ENCODE measurements around the gene ZNF184.
A peak's percentile ranks its signal among the peaks of the same experiment; 100 is the strongest.

Gene ZNF184

GRCh38 chr6:27472617-27473400 lies at the start of gene ZNF184:
TSS of gene ZNF184 (minus strand) at chr6:27473105. CDS start at chr6:27472294, 811 bp downstream.
- peak; percentile 68 for DNase-seq (ENCODE audit: low read depth)

GRCh38 chr6:27518881-27519795 lies 46.2 kb upstream of the ZNF184 start:
- peak; percentile 46 for DNase-seq (ENCODE audit: low read depth)

GRCh38 chr6:27517928-27518787 lies 45.3 kb upstream of the ZNF184 start:
- DNase-seq (ENCODE audit: low read depth): no peak

GRCh38 chr6:27517238-27517637 lies 44.3 kb upstream of the ZNF184 start:
- no peak for DNase-seq (ENCODE audit: low read depth)

GRCh38 chr6:27514906-27515495 lies 42.1 kb upstream of the ZNF184 start:
- DNase-seq (ENCODE audit: low read depth): no peak

GRCh38 chr6:27512525-27512924 lies 39.6 kb upstream of the ZNF184 start:
- no peak for DNase-seq (ENCODE audit: low read depth)

- no peak for DNase-seq (ENCODE audit: low read depth)
Observed at GRCh38 chr6:27507041-27507956, 34.4 kb upstream of the ZNF184 start.

GRCh38 chr6:27505209-27506027 lies 32.5 kb upstream of the ZNF184 start:
- peak; percentile 18 for DNase-seq (ENCODE audit: low read depth)

- DNase-seq (ENCODE audit: low read depth): peak; percentile 68
Observed at GRCh38 chr6:27503436-27504030, 30.6 kb upstream of the ZNF184 start.

- peak; percentile 57 for DNase-seq (ENCODE audit: low read depth)
Observed at GRCh38 chr6:27502508-27503435, 29.9 kb upstream of the ZNF184 start.

GRCh38 chr6:27501187-27501586 lies 28.3 kb upstream of the ZNF184 start:
- DNase-seq (ENCODE audit: low read depth): no peak

- no peak for DNase-seq (ENCODE audit: low read depth)
Observed at GRCh38 chr6:27500177-27500576, 27.3 kb upstream of the ZNF184 start.

GRCh38 chr6:27495386-27496135 lies 22.7 kb upstream of the ZNF184 start:
- no peak for DNase-seq (ENCODE audit: low read depth)

- DNase-seq (ENCODE audit: low read depth): no peak
Observed at GRCh38 chr6:27494987-27495385, 22.1 kb upstream of the ZNF184 start.

GRCh38 chr6:27494103-27494502 lies 21.2 kb upstream of the ZNF184 start:
- DNase-seq (ENCODE audit: low read depth): no peak

GRCh38 chr6:27492631-27493190 lies 19.8 kb upstream of the ZNF184 start:
- DNase-seq (ENCODE audit: low read depth): no peak

Measured in stimulated activated CD4-positive, alpha-beta T cell treated with anti-CD3 and anti-CD28 coated beads, Interleukin-2, amount 100 ng/mL, for 4 hours (primary cell).